Urothelium cell line (cell line): ENCODE measurements around the gene ANO2.
A peak's percentile ranks its signal among the peaks of the same experiment; 100 is the strongest.

ENCODE experiments used
- DNase-seq: peaks from one replicate; pipeline ENCODE4 v3.0.0; 2011; ENCODE audit warnings: low spot score, mixed read lengths
- FAIRE-seq: peaks from 2 replicates; lab custom pipeline; 2011; peaks lifted over from hg19 to GRCh38; lab: Jason Lieb, UNC

ANO2 gene

GRCh38 chr12:5945071-5946008, at the start of gene ANO2:
Gene ANO2, minus strand, starts transcription at chr12:5945259. Its CDS starts 42 bp downstream, at chr12:5945217.
- FAIRE-seq (peak; percentile 81), DNase-seq (peak; percentile 88)

GRCh38 chr12:5989621-5990020, 44.6 kb upstream of the ANO2 start:
- FAIRE-seq (no peak), DNase-seq (no peak)

DNA sequence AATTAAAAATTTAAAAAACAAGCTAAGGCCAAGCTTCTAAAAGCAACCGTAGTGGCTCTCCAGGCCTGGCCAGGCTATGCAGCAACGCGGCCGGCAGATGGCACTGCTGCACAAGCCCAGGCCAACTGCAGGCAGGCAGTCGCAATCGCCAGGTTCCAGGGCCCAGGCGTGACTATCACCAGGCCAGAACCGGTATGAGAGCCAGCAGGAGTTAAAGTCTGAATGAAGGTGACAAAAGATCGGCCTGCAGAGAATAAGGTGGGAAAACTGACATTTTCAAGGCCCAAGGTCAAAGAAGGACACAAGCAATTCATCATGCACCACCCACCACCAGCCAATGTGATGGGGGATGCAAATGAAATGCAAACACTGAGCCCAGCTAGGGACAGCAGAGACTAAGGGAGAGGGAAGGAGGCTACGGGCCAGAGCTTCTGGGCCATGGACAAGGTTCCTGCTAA, 43.6 kb upstream of the ANO2 start:
- DNase-seq (peak; percentile 91), FAIRE-seq (peak; percentile 79)

- FAIRE-seq (no peak), DNase-seq (no peak)
Measured at GRCh38 chr12:5988088-5988487, 43.0 kb upstream of the ANO2 start.

- DNase-seq (no peak), FAIRE-seq (no peak)
Measured at GRCh38 chr12:5987573-5987972, 42.5 kb upstream of the ANO2 start.

DNA sequence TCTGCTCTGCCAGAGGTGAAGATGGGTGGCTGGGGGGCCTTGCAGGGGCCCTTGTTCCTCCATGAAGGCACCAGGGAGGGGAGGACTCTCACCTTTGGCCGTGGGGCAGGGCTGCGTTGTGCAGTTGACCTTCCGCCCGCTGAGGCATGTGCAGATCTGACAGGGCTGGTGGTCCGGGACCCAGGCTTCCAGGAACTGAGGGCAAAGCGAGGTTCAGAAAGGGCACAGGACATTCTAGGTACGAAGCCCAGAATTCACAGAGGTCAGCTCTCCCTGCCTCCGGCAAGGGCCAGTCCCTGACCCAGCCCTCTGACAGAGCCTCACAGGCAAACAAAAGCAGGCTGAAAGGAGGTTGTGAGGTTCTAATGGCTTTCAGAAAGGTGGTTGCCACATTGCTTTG, 40.4 kb upstream of the ANO2 start:
- FAIRE-seq (no peak), DNase-seq (no peak)

DNA sequence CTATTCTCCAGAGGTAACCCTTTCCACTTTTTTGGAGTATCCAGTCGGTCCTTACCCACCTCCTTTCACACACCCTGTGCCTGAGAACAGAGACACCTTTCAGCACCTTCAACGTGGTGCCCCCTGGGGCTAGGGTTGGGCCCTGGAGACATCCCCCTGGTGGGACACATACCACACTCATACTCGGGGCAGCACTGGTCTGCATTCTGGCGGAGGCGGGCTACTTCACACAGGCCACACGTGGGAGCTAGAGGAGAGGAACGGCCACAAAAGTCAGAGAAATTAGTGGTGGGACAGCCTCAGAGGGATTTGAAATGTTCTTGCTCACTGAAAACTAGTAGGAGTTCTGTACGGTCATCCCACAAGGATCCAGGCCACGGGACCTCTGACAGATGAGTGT, 39.8 kb upstream of the ANO2 start:
- FAIRE-seq (no peak), DNase-seq (no peak)

- DNase-seq, result no peak
- FAIRE-seq, result no peak
Measured at GRCh38 chr12:5982106-5982505, 37.0 kb upstream of the ANO2 start.

DNA sequence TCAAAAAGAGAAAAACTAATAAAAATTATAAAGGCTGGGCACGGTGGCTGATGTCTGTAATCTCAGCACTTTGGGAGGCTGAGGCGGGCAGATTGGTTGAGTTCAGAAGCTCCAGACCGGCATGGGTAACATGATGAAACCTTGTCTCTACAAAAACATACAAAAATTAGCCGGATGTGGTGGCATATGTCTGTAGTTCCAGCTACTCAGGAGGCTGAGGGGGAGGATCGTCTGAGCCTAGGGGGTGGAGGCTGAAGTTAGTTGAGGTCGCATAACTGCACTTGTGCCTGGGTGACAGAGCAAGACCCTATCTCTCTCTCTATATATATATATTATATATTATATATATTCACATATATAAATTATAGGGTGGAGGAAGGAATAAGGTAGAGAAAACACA, 32.5 kb upstream of the ANO2 start:
- DNase-seq (no peak), FAIRE-seq (no peak)

DNA sequence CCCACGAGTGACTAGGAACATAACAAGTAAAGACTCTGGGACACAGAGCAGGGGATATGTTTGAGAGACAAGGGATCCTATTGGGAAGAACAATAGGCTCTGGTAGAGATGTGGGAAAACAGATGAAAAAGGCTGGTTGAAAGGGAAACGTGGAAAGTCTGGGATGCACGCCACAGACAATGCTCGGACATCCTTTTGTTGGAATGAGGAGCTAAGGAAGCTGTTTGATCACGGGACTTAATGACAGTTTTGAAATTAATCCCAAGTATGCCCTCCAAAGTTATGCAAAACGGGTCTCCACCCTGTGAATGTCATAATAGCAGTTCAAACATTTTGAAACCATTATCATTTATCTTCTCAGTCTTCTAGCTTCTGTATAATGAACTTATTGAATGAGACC, 31.7 kb upstream of the ANO2 start:
- no peak for FAIRE-seq

DNA sequence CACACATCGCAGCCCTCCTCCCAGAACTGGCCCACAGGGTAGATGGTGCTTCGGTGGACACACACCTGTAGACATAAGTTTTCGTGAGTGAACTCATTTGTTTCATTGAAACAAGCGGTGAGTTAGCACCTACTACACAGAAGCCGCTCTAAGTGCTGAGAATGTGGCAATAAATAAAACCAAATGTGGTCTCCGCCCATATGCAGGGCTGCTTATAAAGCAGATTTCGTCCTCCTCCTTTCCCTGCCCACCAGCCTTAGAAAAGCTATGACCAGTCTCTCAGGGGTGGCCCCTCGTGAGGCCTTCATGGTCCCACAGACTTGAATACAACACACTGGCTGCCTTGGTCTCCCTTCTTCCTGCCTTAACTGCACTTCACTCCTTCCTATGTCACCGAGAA, 31.1 kb upstream of the ANO2 start:
- no peak for DNase-seq
- FAIRE-seq, result no peak

More for the DNA sequence above, 31.7 kb upstream of the ANO2 start:
- DNase-seq, result no peak

DNA sequence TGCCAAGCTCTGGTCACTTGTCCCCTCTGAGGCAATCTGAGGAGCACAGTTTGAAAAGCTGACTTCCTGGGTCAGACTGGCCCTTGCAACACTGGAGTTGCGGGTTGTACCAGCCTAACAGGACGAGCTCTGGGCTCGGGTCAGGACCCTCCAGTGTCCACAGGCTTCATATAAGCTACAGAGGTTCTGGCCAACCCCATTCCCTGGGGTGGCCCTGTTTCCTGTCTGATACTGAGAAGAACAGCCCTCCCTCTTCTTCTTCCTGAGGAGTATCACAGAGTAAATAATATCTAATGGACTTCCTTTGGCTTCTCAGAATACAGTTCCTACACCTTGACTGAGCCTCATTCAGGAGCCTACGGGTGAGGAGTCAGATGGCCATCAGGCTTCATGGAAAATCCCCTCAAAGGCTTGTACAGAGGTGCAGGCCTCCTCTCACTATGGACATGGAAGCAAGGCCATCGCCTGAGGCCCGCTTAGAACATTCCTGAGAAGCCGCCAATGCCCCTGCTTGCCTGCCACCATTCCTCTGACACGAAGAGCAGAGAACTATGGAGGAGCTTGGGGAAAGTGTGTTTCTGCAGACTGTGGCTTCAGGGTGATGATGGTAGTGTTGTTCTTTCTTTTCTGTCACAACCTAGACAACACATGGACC, 28.5 kb upstream of the ANO2 start:
- FAIRE-seq (peak; percentile 5), DNase-seq (no peak)

- DNase-seq, result no peak
- no peak for FAIRE-seq
Measured at GRCh38 chr12:5972387-5972786, 27.3 kb upstream of the ANO2 start.

DNA sequence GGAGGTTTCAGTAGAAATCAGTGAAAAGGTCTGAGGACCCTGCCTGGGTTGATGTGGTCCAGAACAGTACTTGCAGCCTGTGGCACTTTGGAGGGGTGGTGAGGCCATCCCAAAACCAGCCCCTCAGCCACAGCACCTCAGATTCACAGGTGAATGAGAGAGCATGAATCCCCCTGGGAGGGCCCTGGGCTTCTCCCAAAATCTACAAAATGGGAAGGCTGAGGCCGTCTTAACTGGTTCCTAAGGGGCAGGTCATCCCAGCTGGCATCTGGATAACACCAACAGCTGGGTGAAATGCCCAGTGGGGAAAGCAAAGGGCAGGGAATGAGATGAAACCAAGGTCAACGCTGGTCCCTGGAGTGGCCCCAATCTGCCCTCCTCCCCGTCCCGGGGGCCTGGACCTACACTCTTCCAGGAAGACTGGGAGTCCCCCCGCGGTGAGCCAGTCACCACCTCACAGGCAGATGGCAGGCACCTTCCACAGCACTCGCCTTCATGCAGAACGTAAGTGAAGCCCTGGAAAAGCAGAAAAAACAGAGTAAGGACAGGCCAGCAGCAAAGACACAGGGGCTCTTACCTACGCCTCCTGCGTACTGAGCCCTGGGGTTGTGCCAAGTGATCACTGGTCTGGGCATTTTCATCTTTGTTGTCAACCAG, 26.3 kb upstream of the ANO2 start:
- FAIRE-seq (no peak), DNase-seq (no peak)

DNA sequence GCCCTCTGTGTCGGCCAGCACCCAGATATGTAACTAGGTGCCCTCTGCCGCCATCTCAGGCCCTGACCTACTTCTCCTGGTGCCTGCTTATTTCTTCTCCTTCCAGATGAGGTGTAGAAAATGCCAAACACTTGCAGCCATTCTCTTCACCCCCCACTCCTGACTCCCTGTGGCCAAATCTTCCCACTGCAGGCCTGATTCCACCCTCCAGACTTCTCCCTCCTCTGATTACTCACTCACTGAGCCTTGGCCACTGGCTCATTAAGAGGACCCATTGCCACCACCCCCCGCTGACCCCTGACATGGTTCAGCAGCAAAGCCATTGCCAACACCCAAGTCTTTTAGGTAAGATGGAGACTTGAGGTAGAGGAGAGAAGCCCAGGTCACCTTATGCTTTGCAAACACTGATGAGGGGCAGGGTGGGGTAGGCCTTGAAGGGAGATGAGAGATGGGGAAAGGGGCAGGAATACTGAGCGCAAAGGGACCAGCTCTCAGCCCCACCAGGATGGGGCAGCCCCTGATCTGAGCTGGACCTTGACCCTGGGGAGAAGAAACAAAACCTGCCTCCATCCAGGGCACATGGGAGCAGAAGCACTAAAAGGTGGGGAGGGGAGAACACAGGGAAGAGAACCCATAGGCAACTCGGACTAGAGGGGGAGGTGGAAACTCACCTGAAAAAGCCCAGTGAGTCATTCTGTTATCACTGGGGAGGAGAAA, 25.1 kb upstream of the ANO2 start:
- DNase-seq, result no peak
- FAIRE-seq, result no peak

DNA sequence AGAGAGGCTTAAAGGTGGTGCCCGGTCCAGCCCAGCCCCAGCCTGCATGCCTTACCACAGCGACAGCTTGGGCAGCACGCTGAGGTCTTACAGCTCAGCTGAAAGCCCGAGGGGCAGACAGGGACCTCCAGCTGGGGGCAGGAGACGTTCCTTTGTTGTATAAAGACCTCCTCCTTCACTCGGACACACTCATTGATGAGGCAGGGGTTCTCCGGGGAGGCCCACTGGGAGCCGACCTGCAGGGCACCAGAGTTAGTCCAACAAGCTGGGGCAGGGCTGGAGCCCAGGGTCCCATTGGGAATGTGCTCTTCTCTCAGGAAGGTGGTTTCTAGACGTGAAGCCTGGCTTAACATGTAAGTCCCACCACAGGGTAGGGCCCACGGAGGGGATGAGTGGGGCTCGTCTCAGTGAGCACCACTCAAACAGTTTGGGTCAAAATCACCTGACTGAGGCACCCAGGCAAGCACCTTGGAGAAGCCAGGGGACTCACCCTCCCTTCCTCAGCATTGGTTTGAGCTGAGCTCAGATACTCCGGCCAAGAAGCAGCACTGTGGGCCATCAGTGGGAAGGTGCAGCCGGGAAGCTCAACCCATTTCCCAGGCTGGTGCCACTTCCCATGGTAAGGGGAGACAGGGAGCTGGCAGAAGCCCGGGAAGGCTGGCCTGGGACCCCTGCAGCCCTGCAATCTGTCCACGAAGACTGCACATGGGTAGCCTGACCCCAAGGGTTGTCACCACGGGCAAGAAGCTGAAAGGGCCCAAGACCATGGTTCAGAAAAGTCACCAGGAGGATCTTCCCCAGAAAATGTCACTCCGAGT, 24.3 kb upstream of the ANO2 start:
- DNase-seq (no peak), FAIRE-seq (no peak)

DNA sequence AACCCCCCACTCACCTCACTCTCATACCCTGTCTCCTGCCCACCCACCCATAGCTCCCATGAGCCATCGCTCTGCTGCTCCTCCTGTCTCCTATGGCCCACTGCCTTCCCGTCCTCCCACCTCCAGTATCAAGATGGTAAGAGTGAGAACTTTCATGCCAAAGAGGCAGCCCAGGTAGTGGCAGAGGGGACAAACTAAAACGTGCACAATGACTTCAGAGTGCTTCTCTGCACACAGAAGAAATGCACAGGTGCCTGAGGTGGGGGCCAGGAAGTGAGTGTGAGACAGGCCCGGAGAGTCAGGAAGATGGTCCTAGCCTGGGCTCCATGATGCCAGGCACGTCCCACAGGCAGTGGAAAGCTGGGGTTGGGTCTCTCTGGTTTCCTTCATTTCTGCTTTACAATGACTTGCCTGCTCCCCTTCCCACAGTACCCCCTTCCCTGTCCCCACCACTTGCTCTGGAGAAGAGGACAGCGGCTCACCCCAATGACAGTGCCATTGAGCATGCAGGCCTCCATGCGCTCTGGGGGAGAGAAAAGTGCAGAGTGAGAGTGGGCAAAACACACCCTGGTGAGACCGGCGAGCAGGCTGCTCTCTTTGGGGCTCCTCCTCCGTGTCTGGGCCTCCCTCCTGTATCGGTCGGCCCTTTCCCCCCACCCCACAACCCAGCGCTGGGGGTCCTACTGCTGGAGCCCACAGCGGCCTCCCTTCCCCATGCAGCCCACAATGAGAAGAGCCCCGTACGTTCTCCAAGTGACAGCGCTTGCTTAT, 22.8 kb upstream of the ANO2 start:
- no peak for FAIRE-seq
- no peak for DNase-seq

DNA sequence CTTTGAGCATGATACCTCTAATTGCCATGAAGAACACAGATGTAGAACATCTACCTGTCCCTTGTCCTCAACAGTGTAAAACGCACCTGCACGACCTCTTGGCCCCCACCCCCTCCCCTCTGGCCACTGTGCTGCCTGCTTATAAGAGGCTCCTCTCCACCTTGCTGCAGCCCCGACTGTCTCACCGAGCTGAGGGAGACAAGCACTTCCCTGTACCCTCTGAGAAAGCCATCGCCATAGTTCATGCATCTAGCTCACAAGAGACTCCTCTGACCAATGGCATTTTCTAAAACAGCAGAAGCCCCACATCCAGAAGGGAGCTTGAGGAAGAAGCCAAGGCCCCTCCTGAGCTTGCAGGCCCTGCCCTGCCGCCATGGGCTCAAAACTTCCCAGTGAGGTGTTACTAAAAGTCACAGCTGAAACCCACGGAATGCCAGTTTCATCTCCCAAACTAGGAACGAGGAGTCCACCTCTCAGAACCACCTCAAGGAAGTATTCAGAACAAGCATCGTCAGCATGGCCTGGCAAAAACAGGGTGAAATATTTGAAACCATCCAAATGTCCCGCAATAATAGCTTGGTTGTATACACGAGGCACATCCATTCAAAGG, 21.5 kb upstream of the ANO2 start:
- DNase-seq (no peak), FAIRE-seq (no peak)

DNA sequence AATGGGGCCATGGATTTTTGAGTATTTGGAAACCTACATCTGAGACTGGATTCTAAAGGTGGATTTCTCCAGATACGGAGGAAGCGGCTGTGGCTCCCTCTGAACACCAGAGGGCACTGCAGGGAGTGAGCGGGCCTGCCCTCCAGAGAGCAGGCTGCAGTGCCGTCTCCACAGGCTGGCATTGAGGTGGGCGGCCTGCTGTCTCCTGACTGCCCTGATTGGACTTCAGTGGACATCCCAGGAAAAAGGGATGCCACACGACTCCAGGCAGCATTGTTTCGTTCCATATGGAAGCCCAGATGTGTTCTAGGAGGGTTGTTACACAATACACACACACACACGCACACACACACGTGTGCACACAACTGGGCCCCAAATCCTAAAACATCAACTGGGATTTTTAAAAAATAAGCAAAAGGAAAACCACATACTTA, 20.9 kb upstream of the ANO2 start:
- FAIRE-seq (peak; percentile 90), DNase-seq (peak; percentile 88)
